Measurements from ENCODE around the gene LCOR. TPM values are rescaled to one million over a fixed set of nuclear protein-coding genes. Genes with fewer than 3 reads are reported as not detected.

LCOR gene
- total RNA-seq, 4 donors from 2014 or later, result 9.2 to 20.0 (median 14.6) TPM

DNA sequence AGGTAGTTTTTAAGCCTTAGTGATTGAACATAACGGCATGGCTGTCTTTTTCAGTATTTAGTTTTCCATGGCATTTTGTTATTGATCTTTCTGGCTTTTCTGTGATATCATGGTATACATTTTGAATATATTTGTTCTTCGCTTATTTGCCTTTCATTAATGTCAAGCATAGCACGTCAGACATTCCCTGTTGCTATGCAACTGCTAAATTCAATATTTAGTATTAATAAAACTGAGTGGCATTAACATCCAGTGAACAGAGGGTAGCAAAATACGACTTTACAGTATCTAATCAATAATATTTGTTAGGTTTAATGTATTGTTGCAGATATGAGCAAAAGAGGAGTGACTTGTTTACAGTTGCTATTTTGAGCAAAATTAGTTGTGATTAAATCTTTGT is 72.5 kb downstream of the LCOR start:
- in situ Hi-C loops (cut with MboI; ENCODE audit: low sequenced_read_pairs in 4 of 4) (loop anchor here in 1 of 4 donors (5.0 kb wide), 1 partner anchor 123 kb away; no protein-coding TSS in a partner anchor), intact Hi-C loops (cut with DNase I; ENCODE audit: low total_unique reads) (loop anchor here (5.0 kb wide), 1 partner anchor 67 kb away; no protein-coding TSS in a partner anchor)
- peaks cover 37 to 58% of the 10 kb centered on the region in 2 donors for H3K4me1 ChIP-seq
- ATAC-seq (no peak), DNase-seq (no peak)
- no peak overlapping the region for H3K27ac ChIP-seq
- no peaks in the 10 kb centered on the region for H3K36me3 ChIP-seq
- no peak overlapping the region for H3K4me3 ChIP-seq
- no peak for TF ChIP-seq POLR2A (IDR thresholded peaks at IDR 0.05)
- TF ChIP-seq, protein P1, sequence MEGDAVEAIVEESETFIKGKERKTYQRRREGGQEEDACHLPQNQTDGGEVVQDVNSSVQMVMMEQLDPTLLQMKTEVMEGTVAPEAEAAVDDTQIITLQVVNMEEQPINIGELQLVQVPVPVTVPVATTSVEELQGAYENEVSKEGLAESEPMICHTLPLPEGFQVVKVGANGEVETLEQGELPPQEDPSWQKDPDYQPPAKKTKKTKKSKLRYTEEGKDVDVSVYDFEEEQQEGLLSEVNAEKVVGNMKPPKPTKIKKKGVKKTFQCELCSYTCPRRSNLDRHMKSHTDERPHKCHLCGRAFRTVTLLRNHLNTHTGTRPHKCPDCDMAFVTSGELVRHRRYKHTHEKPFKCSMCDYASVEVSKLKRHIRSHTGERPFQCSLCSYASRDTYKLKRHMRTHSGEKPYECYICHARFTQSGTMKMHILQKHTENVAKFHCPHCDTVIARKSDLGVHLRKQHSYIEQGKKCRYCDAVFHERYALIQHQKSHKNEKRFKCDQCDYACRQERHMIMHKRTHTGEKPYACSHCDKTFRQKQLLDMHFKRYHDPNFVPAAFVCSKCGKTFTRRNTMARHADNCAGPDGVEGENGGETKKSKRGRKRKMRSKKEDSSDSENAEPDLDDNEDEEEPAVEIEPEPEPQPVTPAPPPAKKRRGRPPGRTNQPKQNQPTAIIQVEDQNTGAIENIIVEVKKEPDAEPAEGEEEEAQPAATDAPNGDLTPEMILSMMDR (IDR thresholded peaks at IDR 0.05 in 4 of 5, conservative IDR thresholded peaks at IDR 0.05 in 1 of 5), result no peak
- no peaks in the 10 kb centered on the region for H3K27me3 ChIP-seq
- no peaks in the 10 kb centered on the region for H3K9me3 ChIP-seq

DNA sequence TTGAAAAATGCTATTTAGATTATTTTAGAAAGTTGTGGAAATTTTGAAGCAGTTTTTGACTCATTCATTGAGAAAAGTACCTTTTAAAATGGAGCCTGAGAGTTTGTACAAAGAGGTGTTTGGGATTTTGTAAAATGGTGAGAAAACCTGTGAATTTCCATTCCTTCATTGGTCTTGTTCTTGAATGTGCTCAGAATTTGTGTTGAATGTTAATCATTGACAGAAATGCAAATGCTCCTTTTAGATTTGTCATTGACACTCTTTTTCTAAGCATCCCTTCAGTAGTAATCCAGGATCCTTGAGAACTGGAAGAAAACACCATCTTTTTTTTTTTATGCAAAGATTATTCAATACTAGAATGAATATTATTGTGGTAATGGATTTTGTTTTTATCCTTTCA is 74.8 kb downstream of the LCOR start:
- no peaks in the 10 kb centered on the region for H3K36me3 ChIP-seq
- ATAC-seq, result no peak
- intact Hi-C loops (cut with DNase I; ENCODE audit: low total_unique reads), result loop anchor here (5.0 kb wide), 1 partner anchor 70 kb away; no protein-coding TSS in a partner anchor
- no peak overlapping the region for H3K4me3 ChIP-seq
- H3K9me3 ChIP-seq, result no peaks in the 10 kb centered on the region
- in situ Hi-C loops (cut with MboI; ENCODE audit: low sequenced_read_pairs in 4 of 4), result loop anchor here in 1 of 4 donors (5.0 kb wide), 1 partner anchor 120 kb away; no protein-coding TSS in a partner anchor
- H3K4me1 ChIP-seq, result peaks cover 40 to 63% of the 10 kb centered on the region in 2 donors
- no peaks in the 10 kb centered on the region for H3K27me3 ChIP-seq
- TF ChIP-seq POLR2A (IDR thresholded peaks at IDR 0.05), result no peak
- TF ChIP-seq, protein P1 (IDR thresholded peaks at IDR 0.05 in 4 of 5, conservative IDR thresholded peaks at IDR 0.05 in 1 of 5), result no peak
- no peak for DNase-seq
- H3K27ac ChIP-seq, result no peak overlapping the region

DNA sequence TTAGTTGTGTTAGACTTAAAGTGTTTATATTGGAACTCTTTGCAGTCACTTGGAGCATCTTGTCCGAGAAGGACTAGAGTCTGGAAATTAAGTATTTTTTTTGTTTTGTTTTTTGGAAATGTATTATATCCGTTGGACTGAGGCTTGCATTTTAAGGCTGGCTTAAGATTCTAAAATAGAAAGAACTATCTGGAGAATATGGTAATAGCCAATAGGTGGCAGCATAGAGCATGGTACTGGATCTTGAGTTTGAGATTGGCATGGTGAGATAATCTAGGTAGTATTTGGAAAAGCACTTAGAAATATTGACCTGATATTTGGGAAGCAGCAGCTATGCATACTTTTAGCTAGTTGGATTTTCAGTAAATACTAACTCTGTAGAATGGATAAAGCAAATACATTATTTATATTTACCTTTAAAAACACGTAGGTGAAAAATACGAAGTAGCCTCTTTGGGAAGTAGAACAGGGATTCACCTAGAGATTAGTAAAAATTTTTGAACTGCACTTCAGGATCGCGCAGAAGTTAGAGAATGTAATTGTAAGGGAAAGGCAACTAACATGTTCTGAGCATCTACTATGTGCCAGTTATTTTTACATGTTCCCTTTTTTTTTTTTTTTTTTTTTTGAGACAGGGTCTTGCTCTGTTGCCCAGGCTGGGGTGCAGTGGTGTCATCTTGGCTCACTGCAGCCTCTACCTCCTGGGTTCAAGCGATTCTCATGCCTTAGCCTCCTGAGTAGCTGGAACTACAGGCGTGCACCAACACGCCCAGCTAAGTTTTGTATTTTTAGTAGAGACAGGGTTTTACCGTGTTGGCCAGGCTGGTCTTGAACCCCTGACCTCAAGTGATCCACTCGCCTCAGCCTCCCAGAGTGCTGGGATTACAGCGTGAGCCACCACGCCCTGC is 78.6 kb downstream of the LCOR start:
- TF ChIP-seq, protein P1 (IDR thresholded peaks at IDR 0.05 in 4 of 5, conservative IDR thresholded peaks at IDR 0.05 in 1 of 5), result peak; percentile 52 to 79 (median 67)
- TF ChIP-seq POLR2A (IDR thresholded peaks at IDR 0.05), result no peak
- intact Hi-C loops (cut with DNase I; ENCODE audit: low total_unique reads) (loop anchor here (1.0 kb wide), 1 partner anchor 115 kb away; no protein-coding TSS in a partner anchor), in situ Hi-C loops (cut with MboI; ENCODE audit: low sequenced_read_pairs in 4 of 4) (loop anchor here in 3 of 4 donors (5.0 to 10.0 kb wide), 2 partner anchors 114 to 117 kb away; no protein-coding TSS in a partner anchor)
- Histone ChIP-seq H3K27me3 (no peaks in the 10 kb centered on the region), H3K9me3 (no peaks in the 10 kb centered on the region), H3K36me3 (no peaks in the 10 kb centered on the region), H3K27ac (peak overlapping the region in 3 of 4 donors; percentile 9 to 61 (median 58)), H3K4me1 (peaks cover 41 to 64% of the 10 kb centered on the region in 2 donors), H3K4me3 (no peak overlapping the region)
- ATAC-seq (peak; percentile 74 to 89), DNase-seq (no peak)

DNA sequence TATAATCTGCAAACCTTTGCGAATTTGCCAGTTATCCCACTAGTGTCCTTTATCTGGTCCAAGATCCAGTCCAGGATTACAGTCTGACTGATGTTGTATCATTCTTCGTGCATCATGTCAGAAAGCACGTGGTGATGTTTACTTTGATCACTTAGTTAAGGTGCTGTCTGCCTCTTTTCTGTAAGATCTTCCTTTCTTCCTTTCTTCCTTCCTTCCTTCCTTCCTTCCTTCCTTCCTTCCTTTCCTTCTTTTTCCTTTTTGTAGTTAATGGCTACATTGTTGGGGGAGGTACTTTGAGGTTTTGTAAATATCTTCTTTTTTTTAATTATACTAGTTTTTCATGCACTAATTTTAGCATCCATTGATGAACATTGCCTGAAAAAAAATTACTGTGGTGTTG is 80.3 kb downstream of the LCOR start:
- in situ Hi-C loops (cut with MboI; ENCODE audit: low sequenced_read_pairs in 4 of 4), result loop anchor here in 3 of 4 donors (5.0 to 10.0 kb wide), 2 partner anchors 112 to 115 kb away; no protein-coding TSS in a partner anchor
- peak overlapping the region in 3 of 4 donors; percentile 29 to 58 (median 58) for H3K27ac ChIP-seq
- no peaks in the 10 kb centered on the region for H3K9me3 ChIP-seq
- peaks cover 37 to 52% of the 10 kb centered on the region in 2 donors for H3K4me1 ChIP-seq
- H3K36me3 ChIP-seq, result no peaks in the 10 kb centered on the region
- TF ChIP-seq, protein P1 (IDR thresholded peaks at IDR 0.05 in 4 of 5, conservative IDR thresholded peaks at IDR 0.05 in 1 of 5), result no peak
- H3K27me3 ChIP-seq, result no peaks in the 10 kb centered on the region
- intact Hi-C loops (cut with DNase I; ENCODE audit: low total_unique reads), result no loop called here
- DNase-seq, result no peak
- H3K4me3 ChIP-seq, result no peak overlapping the region
- ATAC-seq, result peak in 1 of 2 donors; percentile 69
